Gastroesophageal sphincter (tissue), 3 donors: ENCODE results near the gene SAA2.

Source experiments
- POLR2A ChIP-seq, 2 donors: fragments of 450-650 bp; IDR thresholded peaks; one replicate each; pipeline ENCODE4 v1.6.1; 2017; ENCODE audit warnings: antibody characterized with exemption in 2 of 2, mild to moderate bottlenecking in 2 of 2, moderate library complexity in 1 of 2
- POLR2AphosphoS5 ChIP-seq: sonication (generic); formaldehyde crosslinking; IDR thresholded peaks from one replicate; pipeline ENCODE4 v1.6.1; 2017; ENCODE audit warnings: antibody characterized with exemption
- TF ChIP-seq, protein P1 (sequence below), 4 experiments: fragments of 200-600 bp in 2 of 4; fragments of 450-650 bp in 2 of 4; sonication (generic) in 1 of 4; IDR thresholded peaks; one replicate each; pipeline ENCODE4 v1.5.1; 2017 to 2019; ENCODE audit warnings: antibody characterized with exemption in 4 of 4, mild to moderate bottlenecking in 2 of 4, moderate library complexity in 2 of 4

DNA sequence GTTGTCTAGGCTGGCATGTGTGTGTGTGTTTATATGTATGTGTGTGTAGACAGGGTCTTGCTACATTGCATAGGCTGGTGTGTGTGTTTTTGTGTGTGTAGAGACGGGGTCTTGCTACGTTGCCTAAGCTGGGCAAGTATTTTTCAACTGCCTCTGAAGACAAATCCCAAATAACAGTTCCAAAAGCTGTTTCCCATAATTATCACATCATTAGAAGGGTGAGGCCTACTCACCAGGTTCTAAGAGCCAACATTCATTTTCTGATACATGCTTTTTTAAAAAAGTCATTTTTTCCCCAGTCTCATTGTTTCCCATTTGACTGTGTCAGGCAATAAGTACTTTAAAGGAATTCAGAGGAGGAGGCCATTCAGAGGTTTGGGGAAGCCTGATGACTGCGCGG, 40.4 kb upstream of the SAA2 start:
- TF ChIP-seq, protein P1, sequence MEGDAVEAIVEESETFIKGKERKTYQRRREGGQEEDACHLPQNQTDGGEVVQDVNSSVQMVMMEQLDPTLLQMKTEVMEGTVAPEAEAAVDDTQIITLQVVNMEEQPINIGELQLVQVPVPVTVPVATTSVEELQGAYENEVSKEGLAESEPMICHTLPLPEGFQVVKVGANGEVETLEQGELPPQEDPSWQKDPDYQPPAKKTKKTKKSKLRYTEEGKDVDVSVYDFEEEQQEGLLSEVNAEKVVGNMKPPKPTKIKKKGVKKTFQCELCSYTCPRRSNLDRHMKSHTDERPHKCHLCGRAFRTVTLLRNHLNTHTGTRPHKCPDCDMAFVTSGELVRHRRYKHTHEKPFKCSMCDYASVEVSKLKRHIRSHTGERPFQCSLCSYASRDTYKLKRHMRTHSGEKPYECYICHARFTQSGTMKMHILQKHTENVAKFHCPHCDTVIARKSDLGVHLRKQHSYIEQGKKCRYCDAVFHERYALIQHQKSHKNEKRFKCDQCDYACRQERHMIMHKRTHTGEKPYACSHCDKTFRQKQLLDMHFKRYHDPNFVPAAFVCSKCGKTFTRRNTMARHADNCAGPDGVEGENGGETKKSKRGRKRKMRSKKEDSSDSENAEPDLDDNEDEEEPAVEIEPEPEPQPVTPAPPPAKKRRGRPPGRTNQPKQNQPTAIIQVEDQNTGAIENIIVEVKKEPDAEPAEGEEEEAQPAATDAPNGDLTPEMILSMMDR (IDR thresholded peaks at IDR 0.05), result no peak
- TF ChIP-seq POLR2A (IDR thresholded peaks at IDR 0.05), result no peak
- no peak for TF ChIP-seq POLR2AphosphoS5
